ENCODE results near the gene OXTR. TPM values are rescaled to one million over a fixed set of nuclear protein-coding genes. Genes with fewer than 3 reads are reported as not detected.

OXTR gene
- total and polyA plus RNA-seq, 8 donors, result 0.05 to 2.4 (median 0.24) TPM

DNA sequence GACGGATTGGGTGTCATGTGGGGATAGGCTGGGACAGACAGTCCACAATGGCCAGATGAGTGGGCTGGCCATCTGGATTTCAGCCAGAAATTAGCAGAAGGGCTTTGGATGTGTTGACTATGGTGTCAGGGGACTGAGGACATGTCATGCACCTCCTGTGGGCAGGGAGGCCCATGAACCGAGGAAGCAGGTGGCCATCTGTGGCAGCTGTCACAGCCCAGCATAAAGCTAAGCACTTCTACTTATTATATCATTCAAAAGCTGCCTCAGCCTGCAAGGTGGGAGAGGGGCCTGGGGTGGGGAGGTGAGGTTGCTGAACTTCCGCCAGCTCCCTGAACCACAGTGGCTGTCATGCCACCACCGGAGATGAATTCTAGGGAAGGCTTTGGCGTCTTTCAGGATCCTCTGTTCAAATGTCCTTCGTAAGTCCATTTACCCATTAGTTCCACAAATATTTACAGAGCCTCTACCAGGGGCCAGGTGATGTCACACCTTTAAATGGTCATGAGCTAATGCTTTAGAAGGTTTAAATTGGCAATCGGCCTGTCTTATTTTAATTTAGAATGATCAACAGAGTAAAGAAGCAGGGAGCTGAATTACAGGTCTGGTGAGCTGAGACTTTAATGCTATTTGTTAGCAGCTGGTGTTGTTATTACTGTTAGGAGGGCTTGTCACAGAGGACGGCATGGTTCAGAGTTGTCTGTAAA lies 59.5 kb downstream of the OXTR start:
- no peak for FAIRE-seq
- peak; percentile 71 to 86 (median 84) for ATAC-seq

DNA sequence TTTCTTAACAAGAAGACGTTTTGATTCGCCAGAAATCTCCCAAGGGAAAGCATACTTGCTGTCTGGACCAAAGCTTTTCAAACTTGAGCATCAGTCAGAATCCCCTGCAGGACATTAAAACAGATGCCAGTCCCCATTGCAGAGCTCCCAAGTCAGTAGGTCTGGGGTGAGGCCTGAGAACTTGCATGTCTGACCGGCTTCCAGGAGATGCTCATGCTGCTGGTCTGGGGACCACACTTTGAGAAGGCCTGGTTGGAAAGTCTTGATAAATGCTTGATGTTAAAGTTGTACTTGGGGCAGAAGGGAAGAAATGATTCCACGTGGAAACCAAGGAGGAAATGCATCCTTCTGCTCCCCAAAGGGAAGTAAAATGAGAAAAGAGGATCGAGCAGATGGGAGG lies 60.1 kb downstream of the OXTR start:
- DNase-seq, result no peak
- no peaks in the 10 kb centered on the region for H3K9me3 ChIP-seq
- FAIRE-seq, result no peak

More for the DNA sequence above, 59.5 kb downstream of the OXTR start:
- Histone ChIP-seq H3K4me1 (no peaks in the 10 kb centered on the region), H3K27me3 (no peaks in the 10 kb centered on the region), H3K36me3 (no peaks in the 10 kb centered on the region), H3K27ac (no peak overlapping the region), H3K9me3 (no peaks in the 10 kb centered on the region), H3K4me3 (no peak overlapping the region)
- intact Hi-C loops (cut with DNase I), result no loop called here
- 41 to 42% methylated on average over 8 of the region's 8 CpGs for WGBS, 2 donors
- DNase-seq, result peak in 1 of 6 donors; percentile 7
- TF ChIP-seq, protein P1, sequence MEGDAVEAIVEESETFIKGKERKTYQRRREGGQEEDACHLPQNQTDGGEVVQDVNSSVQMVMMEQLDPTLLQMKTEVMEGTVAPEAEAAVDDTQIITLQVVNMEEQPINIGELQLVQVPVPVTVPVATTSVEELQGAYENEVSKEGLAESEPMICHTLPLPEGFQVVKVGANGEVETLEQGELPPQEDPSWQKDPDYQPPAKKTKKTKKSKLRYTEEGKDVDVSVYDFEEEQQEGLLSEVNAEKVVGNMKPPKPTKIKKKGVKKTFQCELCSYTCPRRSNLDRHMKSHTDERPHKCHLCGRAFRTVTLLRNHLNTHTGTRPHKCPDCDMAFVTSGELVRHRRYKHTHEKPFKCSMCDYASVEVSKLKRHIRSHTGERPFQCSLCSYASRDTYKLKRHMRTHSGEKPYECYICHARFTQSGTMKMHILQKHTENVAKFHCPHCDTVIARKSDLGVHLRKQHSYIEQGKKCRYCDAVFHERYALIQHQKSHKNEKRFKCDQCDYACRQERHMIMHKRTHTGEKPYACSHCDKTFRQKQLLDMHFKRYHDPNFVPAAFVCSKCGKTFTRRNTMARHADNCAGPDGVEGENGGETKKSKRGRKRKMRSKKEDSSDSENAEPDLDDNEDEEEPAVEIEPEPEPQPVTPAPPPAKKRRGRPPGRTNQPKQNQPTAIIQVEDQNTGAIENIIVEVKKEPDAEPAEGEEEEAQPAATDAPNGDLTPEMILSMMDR (IDR thresholded peaks at IDR 0.05), result no peak

DNA sequence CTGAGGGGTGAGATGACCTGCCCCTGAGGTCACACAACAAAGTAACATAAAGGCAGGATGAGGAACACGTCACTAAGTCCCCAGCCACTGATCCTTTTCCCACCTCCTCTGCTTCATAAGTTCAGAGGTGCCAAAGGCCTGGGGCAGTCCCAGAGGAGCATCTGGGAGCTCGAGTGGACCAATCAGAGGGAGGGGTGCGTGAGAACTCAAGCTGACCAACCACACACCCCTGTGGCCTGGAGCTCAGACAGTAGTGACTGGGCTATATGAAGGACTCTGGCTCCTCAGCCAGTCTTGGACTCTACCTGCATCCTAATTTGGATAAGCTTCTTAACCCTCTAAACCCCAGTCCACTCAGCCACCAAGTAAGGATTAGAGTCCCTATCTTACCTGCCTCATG lies 63.8 kb downstream of the OXTR start:
- FAIRE-seq (no peak), DNase-seq (no peak), ATAC-seq (no peak)
- Histone ChIP-seq H3K4me1 (no peaks in the 10 kb centered on the region), H3K9me3 (no peaks in the 10 kb centered on the region), H3K4me3 (no peak overlapping the region), H3K27me3 (no peaks in the 10 kb centered on the region), H3K36me3 (no peaks in the 10 kb centered on the region), H3K27ac (no peak overlapping the region)
- intact Hi-C loops (cut with DNase I), result no loop called here
- 60 to 81% methylated on average over 3 of the region's 3 CpGs for WGBS, 2 donors
- TF ChIP-seq, protein P1 (IDR thresholded peaks at IDR 0.05), result no peak

More for the DNA sequence above, 60.1 kb downstream of the OXTR start:
- TF ChIP-seq, protein P1 (IDR thresholded peaks at IDR 0.05), result no peak
- no peak overlapping the region for H3K27ac ChIP-seq
- no peaks in the 10 kb centered on the region for H3K4me1 ChIP-seq
- H3K27me3 ChIP-seq, result no peaks in the 10 kb centered on the region
- no peaks in the 10 kb centered on the region for H3K36me3 ChIP-seq
- intact Hi-C loops (cut with DNase I), result no loop called here
- H3K4me3 ChIP-seq, result no peak overlapping the region
- WGBS, 2 donors, result 70% methylated on average over 5 of the region's 5 CpGs
- no peak for ATAC-seq

DNA sequence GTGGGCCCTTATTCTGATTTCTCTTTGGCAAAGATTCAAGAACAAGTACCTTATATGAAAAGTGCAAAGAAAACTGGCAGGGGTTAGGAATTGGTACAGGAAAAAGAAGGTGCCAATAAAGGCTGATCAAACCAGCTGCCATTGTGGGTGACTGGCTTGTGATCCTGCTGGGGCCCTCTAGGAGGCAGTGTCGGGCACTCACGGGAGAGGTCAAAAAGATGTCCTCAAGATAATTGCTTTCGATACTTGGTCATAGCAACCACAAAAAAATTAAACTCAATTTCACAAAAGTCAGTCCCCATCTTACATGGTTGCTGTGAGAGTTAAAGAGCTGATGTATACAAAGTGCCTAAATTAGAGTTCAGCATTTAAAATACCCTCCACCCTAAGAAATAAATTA lies 66.9 kb downstream of the OXTR start:
- H3K36me3 ChIP-seq, result no peaks in the 10 kb centered on the region
- intact Hi-C loops (cut with DNase I), result no loop called here
- H3K4me1 ChIP-seq, result no peaks in the 10 kb centered on the region
- WGBS, 2 donors, result 32 to 39% methylated on average over 3 of the region's 3 CpGs
- no peaks in the 10 kb centered on the region for H3K9me3 ChIP-seq
- no peak overlapping the region for H3K4me3 ChIP-seq
- TF ChIP-seq, protein P1 (IDR thresholded peaks at IDR 0.05), result no peak
- H3K27ac ChIP-seq, result no peak overlapping the region
- no peak for ATAC-seq
- no peak for FAIRE-seq
- DNase-seq, result no peak
- no peaks in the 10 kb centered on the region for H3K27me3 ChIP-seq

Other genes starting within 250 kb of the OXTR start
- gene SSUH2, start 124.8 kb downstream of the OXTR start, total RNA-seq, result under 1 TPM; 0.06 to 0.78 (median 0.16) TPM
- 1 to 10 TPM in 1 of 2 donors, under 1 TPM in 1; 0.42 to 1.8 TPM for gene SSUH2, start 124.8 kb downstream of the OXTR start, polyA plus RNA-seq
- gene CAV3, start 35.8 kb downstream of the OXTR start, total RNA-seq, result not detected
- not detected for gene CAV3, start 35.8 kb downstream of the OXTR start, polyA plus RNA-seq
- gene RAD18, start 193.9 kb upstream of the OXTR start, total RNA-seq, result 1 to 10 TPM; 1.3 to 4.3 (median 3.1) TPM
- gene RAD18, start 193.9 kb upstream of the OXTR start, polyA plus RNA-seq, result 1 to 10 TPM; 1.2 to 1.6 TPM